H1 (cell line): ENCODE measurements around the gene NEK3. TPM values are rescaled to one million over a fixed set of nuclear protein-coding genes. Genes with fewer than 3 reads are reported as not detected.

Experiments
- CTCF ChIA-PET: fragments of 300-600 bp; sonication (Branson Sonifier 250); formaldehyde crosslinking; loops from one replicate; lab custom pipeline; 2021; ENCODE audit not compliant: partially characterized antibody; lab: Charles Lee
- POLR2A ChIA-PET: fragments of 300-600 bp; sonication (Branson Sonifier 250); formaldehyde crosslinking; loops from one replicate; lab custom pipeline; 2021; ENCODE audit warnings: inconsistent platforms; ENCODE audit not compliant: partially characterized antibody; lab: Charles Lee
- DNase-seq, 2 experiments: peaks; one replicate each; pipeline versions ENCODE4 v3.0.0 to v3.0.0-alpha.2; 2010 to 2022; ENCODE audit warnings: low spot score in 2 of 2, low read depth in 1 of 2, mixed read lengths in 1 of 2
- FAIRE-seq: peaks from 2 replicates; lab custom pipeline; 2011; peaks lifted over from hg19 to GRCh38; lab: Jason Lieb, UNC
- H2AFZ ChIP-seq: 2 replicates; pipeline ENCODE4 v1.8.1; 2012; ENCODE audit warnings: low read length, inconsistent platforms
- H2AK5ac ChIP-seq: 2 replicates; pipeline ENCODE4 v1.6.1; 2013; ENCODE audit warnings: low read depth, low read length
- H2BK120ac ChIP-seq: replicated peaks from 2 replicates; pipeline ENCODE3; 2013; ENCODE audit warnings: low read depth, low read length, inconsistent platforms
- H2BK12ac ChIP-seq: 2 replicates; pipeline ENCODE4 v1.6.1; 2013; ENCODE audit warnings: low read depth, low read length
- H2BK15ac ChIP-seq: 2 replicates; pipeline ENCODE4 v1.6.1; 2013; ENCODE audit warnings: low read length
- H2BK20ac ChIP-seq: 2 replicates; pipeline ENCODE4 v1.6.1; 2013; ENCODE audit warnings: low read length
- H2BK5ac ChIP-seq: 2 replicates; pipeline ENCODE4 v1.6.1; 2013; ENCODE audit warnings: low read depth, low read length
- H3K14ac ChIP-seq: 2 replicates; pipeline ENCODE4 v1.6.1; 2013; ENCODE audit warnings: inconsistent platforms; ENCODE audit not compliant: insufficient read length
- H3K18ac ChIP-seq: 2 replicates; pipeline ENCODE4 v1.6.1; 2013; ENCODE audit warnings: low read length; ENCODE audit errors: extremely low read depth
- H3K23ac ChIP-seq: 2 replicates; pipeline ENCODE4 v1.6.1; 2013; ENCODE audit warnings: inconsistent platforms; ENCODE audit not compliant: insufficient read length
- H3K23me2 ChIP-seq: 2 replicates; pipeline ENCODE4 v1.6.1; 2013; ENCODE audit warnings: low read depth, low read length
- H3K27ac ChIP-seq: 2 replicates; pipeline ENCODE4 v1.6.1; 2011; ENCODE audit warnings: low read depth, low read length, inconsistent platforms
- H3K27me3 ChIP-seq, 4 experiments: replicated peaks in 1 of 4; 1 replicate in 1 of 4; 2 replicates in 3 of 4; pipeline versions ENCODE4 v1.6.1 to v1.8.1; 2011 to 2013; ENCODE audit warnings: low read length in 3 of 4, mild to moderate bottlenecking in 3 of 4, inconsistent platforms in 2 of 4, mixed read lengths in 2 of 4, moderate library complexity in 1 of 4; ENCODE audit not compliant: control insufficient read depth in 3 of 4, insufficient read depth in 3 of 4; ENCODE audit errors: extremely low read depth in 1 of 4
- H3K36me3 ChIP-seq, 4 experiments: 2 replicates each; pipeline versions ENCODE4 v1.6.1 to v1.8.1; 2011 to 2013; ENCODE audit warnings: mild to moderate bottlenecking in 4 of 4, low read length in 3 of 4, moderate library complexity in 2 of 4, control low read depth in 1 of 4, inconsistent platforms in 1 of 4; ENCODE audit not compliant: insufficient read depth in 4 of 4, control insufficient read depth in 2 of 4
- H3K4ac ChIP-seq: replicated peaks from 2 replicates; pipeline ENCODE3; 2013; ENCODE audit warnings: low read length, low read depth, mixed read lengths, inconsistent platforms; ENCODE audit not compliant: insufficient read length
- H3K4me1 ChIP-seq, 4 experiments: replicated peaks in 1 of 4; 1 replicate in 1 of 4; 2 replicates in 3 of 4; pipeline versions ENCODE4 v1.6.1 to v1.8.1; 2011 to 2013; ENCODE audit warnings: low read length in 3 of 4, inconsistent platforms in 2 of 4, mixed read lengths in 1 of 4; ENCODE audit not compliant: insufficient read depth in 4 of 4, control insufficient read depth in 3 of 4
- H3K4me2 ChIP-seq, 2 experiments: 2 replicates each; pipeline versions ENCODE4 v1.6.1 to v1.8.1; 2011 to 2013; ENCODE audit warnings: low read depth in 2 of 2, low read length in 2 of 2, control low read depth in 1 of 2, inconsistent platforms in 1 of 2, mild to moderate bottlenecking in 1 of 2; ENCODE audit not compliant: insufficient read depth in 1 of 2
- H3K4me3 ChIP-seq, 4 experiments: fragments of 200-600, 300-600 bp in 1 of 4; sonication (generic), shearing (Covaris generic), sonication (Bioruptor Twin) in 1 of 4; 2 replicates each; pipeline versions ENCODE4 v1.5.1 to v1.8.1; 2011 to 2016; ENCODE audit warnings: low read length in 4 of 4, low read depth in 3 of 4, control low read depth in 2 of 4, inconsistent platforms in 2 of 4, mild to moderate bottlenecking in 2 of 4, mixed read lengths in 1 of 4, moderate library complexity in 1 of 4; ENCODE audit not compliant: insufficient read depth in 2 of 4; ENCODE audit errors: extremely low read depth in 1 of 4
- H3K56ac ChIP-seq: replicated peaks from 2 replicates; pipeline ENCODE3; 2013; ENCODE audit warnings: low read depth, mild to moderate bottlenecking, mixed read lengths, low read length, inconsistent platforms; ENCODE audit not compliant: insufficient read length
- H3K79me1 ChIP-seq: 2 replicates; pipeline ENCODE4 v1.6.1; 2013; ENCODE audit warnings: low read depth, low read length, control low read depth
- H3K79me2 ChIP-seq, 2 experiments: 2 replicates each; pipeline versions ENCODE4 v1.6.1 to v1.8.1; 2012 to 2013; ENCODE audit warnings: low read length in 2 of 2, mild to moderate bottlenecking in 2 of 2, inconsistent platforms in 1 of 2; ENCODE audit not compliant: insufficient read depth in 2 of 2, control insufficient read depth in 1 of 2
- H3K9ac ChIP-seq, 4 experiments: replicated peaks in 1 of 4; 1 replicate in 1 of 4; 2 replicates in 3 of 4; pipeline versions ENCODE4 v1.6.1 to v1.8.1; 2011 to 2013; ENCODE audit warnings: low read depth in 3 of 4, low read length in 3 of 4, control low read depth in 2 of 4, mild to moderate bottlenecking in 2 of 4, moderate library complexity in 2 of 4, inconsistent platforms in 1 of 4; ENCODE audit errors: extremely low read depth in 1 of 4
- H3K9me3 ChIP-seq, 2 experiments: 2 replicates each; pipeline versions ENCODE4 v1.6.1 to v1.8.1; 2012 to 2013; ENCODE audit warnings: mild to moderate bottlenecking in 2 of 2, moderate library complexity in 2 of 2, control low read depth in 1 of 2, inconsistent platforms in 1 of 2, low read depth in 1 of 2, low read length in 1 of 2, mixed read lengths in 1 of 2; ENCODE audit not compliant: insufficient read depth in 2 of 2
- H4K20me1 ChIP-seq, 2 experiments: replicated peaks in 1 of 2; 2 replicates each; pipeline versions ENCODE3 to v1.8.1; 2011 to 2013; ENCODE audit warnings: inconsistent platforms in 2 of 2, low read length in 2 of 2, mild to moderate bottlenecking in 1 of 2; ENCODE audit not compliant: insufficient read depth in 2 of 2, control insufficient read depth in 1 of 2
- H4K5ac ChIP-seq: 2 replicates; pipeline ENCODE4 v1.6.1; 2013; ENCODE audit warnings: low read length, low read depth, mixed read lengths, inconsistent platforms; ENCODE audit not compliant: insufficient read length
- H4K8ac ChIP-seq: 2 replicates; pipeline ENCODE4 v1.8.0; 2013; ENCODE audit warnings: mild to moderate bottlenecking, moderate library complexity, low read length, inconsistent platforms; ENCODE audit not compliant: insufficient read depth; ENCODE audit errors: extremely low read depth
- H4K91ac ChIP-seq: replicated peaks from 2 replicates; pipeline ENCODE3; 2013; ENCODE audit warnings: low read length, mixed read lengths, inconsistent platforms; ENCODE audit not compliant: insufficient read length
- JUN ChIP-seq: IDR thresholded peaks from 2 replicates; pipeline ENCODE4 v1.6.1; 2011; ENCODE audit warnings: low read depth, mild to moderate bottlenecking, improper control_type of control experiment, low read length
- SIN3A ChIP-seq, 2 experiments: IDR thresholded peaks in 1 of 2; conservative IDR thresholded peaks in 1 of 2; 2 replicates each; pipeline ENCODE4 v1.6.1; 2011 to 2012; ENCODE audit warnings: low read length in 2 of 2, improper control_type of control experiment in 1 of 2, low read depth in 1 of 2, mild to moderate bottlenecking in 1 of 2
- SUZ12 ChIP-seq: fragments of 200-600 bp; sonication (generic); IDR thresholded peaks from 2 replicates; pipeline ENCODE4 v1.6.1; 2012; ENCODE audit warnings: mild to moderate bottlenecking, inconsistent platforms, low read length, moderate library complexity, mixed read lengths
- YY1 ChIP-seq: IDR thresholded peaks from 2 replicates; pipeline ENCODE4 v1.6.1; 2011; ENCODE audit warnings: low read depth, mild to moderate bottlenecking, low read length
- WGBS, 2 experiments: shearing (Covaris generic) in 1 of 2; methylation state at CpG; one replicate each; pipeline versions ENCODE4 v1.1.6 to v1.1.7; 2013 to 2015; ENCODE audit warnings: low lambda C conversion rate in 2 of 2, mixed read lengths in 2 of 2, inconsistent platforms in 1 of 2, low coverage in 1 of 2, missing lambda C conversion rate in 1 of 2; ENCODE audit not compliant: insufficient replicate concordance in 2 of 2, insufficient coverage in 1 of 2, insufficient read length in 1 of 2; ENCODE audit errors: extremely low coverage in 1 of 2, missing lambda C conversion rate in 1 of 2; 5-methylcytosine and 5-hydroxymethylcytosine counted together
- polyA plus RNA-seq, 7 experiments: library from polyadenylated mRNA; depleted of rRNA in 3 of 7; stranded (reverse) in 5 of 7; unstranded in 2 of 7; fragments of >200 nt in 5 of 7; fragments of 200-250 nt in 2 of 7; gene quantifications; 1 replicate in 5 of 7; 2 replicates in 1 of 7; 4 replicates in 1 of 7; pipeline versions ENCODE4 v1.2.1 to v1.2.3, GENCODE V29; 2011 to 2013; ENCODE audit warnings: missing spikeins in 2 of 7, mixed read lengths in 2 of 7
- total RNA-seq: library from RNA; stranded (reverse); fragmentation: NEBNext Ultra II Directional; extraction: Animal tissue kit (Norgen Biotek cat#: 25700); gene quantifications from 2 replicates; pipeline ENCODE4 v1.2.1, GENCODE V29; 2021

NEK3 gene
- total and polyA plus RNA-seq, 2 of the 8 experiments (the other 6 are each of a cell fraction or from before 2014, with no cell fraction given): 11.4 to 26.0 TPM

DNA sequence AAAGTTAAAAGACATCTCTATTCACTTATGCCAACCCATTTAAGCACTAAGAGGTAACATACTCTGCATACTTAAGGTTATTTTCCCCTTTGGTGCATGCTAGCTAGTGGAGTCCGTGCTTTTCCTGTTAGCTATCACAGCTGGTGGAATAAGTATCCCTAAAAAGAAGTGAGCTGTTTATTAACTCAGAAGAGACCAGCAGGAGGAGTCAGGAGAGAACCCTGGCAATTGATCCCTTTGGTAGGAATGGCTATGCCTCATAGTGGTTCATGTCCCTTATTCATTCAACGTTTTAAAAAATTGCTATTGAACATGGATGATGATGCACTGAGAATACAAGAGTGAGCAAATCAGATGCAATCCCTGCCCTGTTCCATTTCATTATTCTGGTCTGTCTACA is 18.1 kb downstream of the NEK3 start:
- Histone ChIP-seq H4K20me1 (no peaks in the 10 kb centered on the region), H3K4me1 (no peaks in the 10 kb centered on the region), H3K27ac (no peak overlapping the region), H3K27me3 (no peaks in the 10 kb centered on the region), H3K23ac (no peak overlapping the region), H3K23me2 (no peaks in the 10 kb centered on the region), H2BK5ac (no peak overlapping the region), H3K4me3 (no peak overlapping the region), H2BK120ac (no peak overlapping the region), H2AK5ac (no peak overlapping the region), H4K91ac (no peak overlapping the region), H3K4me2 (no peak overlapping the region), H2BK12ac (no peak overlapping the region), H3K36me3 (peaks cover 0 to 8% (median 0%) of the 10 kb centered on the region in 4 experiments; a peak in 1 of 8 replicates), H4K8ac (no peak overlapping the region), H3K14ac (no peak overlapping the region), H3K9ac (no peak overlapping the region), H3K4ac (no peak overlapping the region), H3K9me3 (no peaks in the 10 kb centered on the region), H2BK20ac (no peak overlapping the region), H3K79me1 (no peaks in the 10 kb centered on the region), H2AFZ (no peak overlapping the region), H3K56ac (no peak overlapping the region), H3K79me2 (no peaks in the 10 kb centered on the region), H3K18ac (no peak overlapping the region), H4K5ac (no peak overlapping the region), H2BK15ac (no peak overlapping the region)
- ChIA-PET POLR2A (no interaction called here), CTCF (interaction anchor here (0.7 to 2.0 kb wide), 8 partner anchors 13 to 326 kb away, joined by 3 to 12 read pairs (median 3); partner anchors contain the start of gene NEK5)
- WGBS, 2 experiments: 85% methylated on average over 2 of the region's 2 CpGs; no CpG with 5 or more reads in 1 of the 2 experiments
- no peak for FAIRE-seq
- no peak for DNase-seq
- TF ChIP-seq YY1 (no peak), JUN (no peak), SUZ12 (no peak), SIN3A (conservative IDR thresholded peaks at IDR 0.05 in 1 of 2, IDR thresholded peaks at IDR 0.05 in 1 of 2; ENCODE audit: low read depth in 1 of 2, low read length in 2 of 2) (no peak)
